ENCODE measurements around the gene DNAAF8.

DNA sequence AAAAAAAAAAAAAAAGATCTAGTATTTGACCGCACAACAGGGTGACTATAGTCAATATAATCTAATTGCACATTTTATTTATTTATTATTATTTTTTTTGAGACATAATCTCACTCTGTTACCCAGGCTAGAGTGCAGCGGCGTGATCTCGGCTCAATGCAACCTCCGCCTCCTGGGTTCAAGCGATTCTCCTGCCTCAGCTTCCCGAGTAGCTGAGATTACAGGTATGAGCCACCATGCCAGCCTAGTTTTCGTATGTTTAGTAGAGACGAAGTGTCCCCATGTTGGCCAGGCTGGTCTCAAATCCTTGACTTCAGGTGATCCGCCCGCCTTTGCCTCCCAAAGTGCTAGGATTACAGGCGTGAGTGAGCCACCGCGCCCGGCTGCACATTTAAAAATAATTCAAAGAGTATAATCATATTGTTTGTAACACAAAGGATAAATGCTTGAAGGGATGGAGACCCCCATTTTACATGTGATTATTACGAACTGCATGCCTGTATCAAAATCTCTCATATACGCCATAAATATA is 1.1 kb upstream of the DNAAF8 start:
- TF ChIP-seq, protein P1, sequence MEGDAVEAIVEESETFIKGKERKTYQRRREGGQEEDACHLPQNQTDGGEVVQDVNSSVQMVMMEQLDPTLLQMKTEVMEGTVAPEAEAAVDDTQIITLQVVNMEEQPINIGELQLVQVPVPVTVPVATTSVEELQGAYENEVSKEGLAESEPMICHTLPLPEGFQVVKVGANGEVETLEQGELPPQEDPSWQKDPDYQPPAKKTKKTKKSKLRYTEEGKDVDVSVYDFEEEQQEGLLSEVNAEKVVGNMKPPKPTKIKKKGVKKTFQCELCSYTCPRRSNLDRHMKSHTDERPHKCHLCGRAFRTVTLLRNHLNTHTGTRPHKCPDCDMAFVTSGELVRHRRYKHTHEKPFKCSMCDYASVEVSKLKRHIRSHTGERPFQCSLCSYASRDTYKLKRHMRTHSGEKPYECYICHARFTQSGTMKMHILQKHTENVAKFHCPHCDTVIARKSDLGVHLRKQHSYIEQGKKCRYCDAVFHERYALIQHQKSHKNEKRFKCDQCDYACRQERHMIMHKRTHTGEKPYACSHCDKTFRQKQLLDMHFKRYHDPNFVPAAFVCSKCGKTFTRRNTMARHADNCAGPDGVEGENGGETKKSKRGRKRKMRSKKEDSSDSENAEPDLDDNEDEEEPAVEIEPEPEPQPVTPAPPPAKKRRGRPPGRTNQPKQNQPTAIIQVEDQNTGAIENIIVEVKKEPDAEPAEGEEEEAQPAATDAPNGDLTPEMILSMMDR (IDR thresholded peaks at IDR 0.05; ENCODE audit: borderline replicate concordance, extremely low read depth, low read length, poor library complexity, severe bottlenecking): no peak
- no peak for TF ChIP-seq EZH2 (IDR thresholded peaks at IDR 0.05; ENCODE audit: borderline replicate concordance, low read depth, low read length, severe bottlenecking)

Data from DND-41 (cell line).